GM12801 (cell line): ENCODE data around the gene PTGFRN.

ENCODE experiments used
- TF ChIP-seq, protein P1 (sequence below): IDR thresholded peaks from one replicate; pipeline ENCODE4 v1.5.1; 2011; ENCODE audit warnings: control low read depth; ENCODE audit not compliant: insufficient read length; ENCODE audit errors: extremely low read depth

The PTGFRN gene

DNA sequence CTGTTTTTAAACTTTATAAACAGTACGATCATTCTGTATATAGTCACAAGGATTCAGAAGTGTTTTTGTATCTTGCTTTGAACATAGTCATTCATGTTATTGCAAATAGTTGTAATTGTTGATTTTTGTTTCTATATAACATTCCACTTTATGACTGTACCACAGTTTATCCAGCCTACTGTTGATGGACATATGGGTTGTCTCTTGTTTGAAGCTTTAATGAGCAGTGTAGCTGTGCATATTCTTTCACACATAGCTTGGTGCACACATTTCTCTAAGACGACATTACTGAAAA is 98.0 kb downstream of the PTGFRN start:
- TF ChIP-seq, protein P1, sequence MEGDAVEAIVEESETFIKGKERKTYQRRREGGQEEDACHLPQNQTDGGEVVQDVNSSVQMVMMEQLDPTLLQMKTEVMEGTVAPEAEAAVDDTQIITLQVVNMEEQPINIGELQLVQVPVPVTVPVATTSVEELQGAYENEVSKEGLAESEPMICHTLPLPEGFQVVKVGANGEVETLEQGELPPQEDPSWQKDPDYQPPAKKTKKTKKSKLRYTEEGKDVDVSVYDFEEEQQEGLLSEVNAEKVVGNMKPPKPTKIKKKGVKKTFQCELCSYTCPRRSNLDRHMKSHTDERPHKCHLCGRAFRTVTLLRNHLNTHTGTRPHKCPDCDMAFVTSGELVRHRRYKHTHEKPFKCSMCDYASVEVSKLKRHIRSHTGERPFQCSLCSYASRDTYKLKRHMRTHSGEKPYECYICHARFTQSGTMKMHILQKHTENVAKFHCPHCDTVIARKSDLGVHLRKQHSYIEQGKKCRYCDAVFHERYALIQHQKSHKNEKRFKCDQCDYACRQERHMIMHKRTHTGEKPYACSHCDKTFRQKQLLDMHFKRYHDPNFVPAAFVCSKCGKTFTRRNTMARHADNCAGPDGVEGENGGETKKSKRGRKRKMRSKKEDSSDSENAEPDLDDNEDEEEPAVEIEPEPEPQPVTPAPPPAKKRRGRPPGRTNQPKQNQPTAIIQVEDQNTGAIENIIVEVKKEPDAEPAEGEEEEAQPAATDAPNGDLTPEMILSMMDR = no peak

DNA sequence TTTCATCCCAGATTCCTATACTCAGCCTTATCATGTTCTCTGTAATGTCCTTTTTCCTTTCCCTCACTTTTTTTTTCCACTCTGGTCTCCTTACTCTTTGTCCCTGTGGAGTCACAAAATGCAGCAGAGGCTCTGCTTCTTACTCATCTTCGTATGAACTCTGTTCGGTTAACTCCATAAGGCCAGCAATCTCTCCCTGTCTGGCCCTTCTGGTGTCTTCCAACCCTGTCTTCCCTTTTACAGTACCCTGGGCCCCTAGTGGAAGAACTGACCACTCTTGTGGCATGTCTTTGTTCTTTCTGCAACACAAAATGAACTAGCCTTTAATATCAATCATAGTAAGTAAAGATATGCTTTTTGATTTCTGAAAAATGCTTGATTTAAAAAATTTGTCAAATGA is 98.9 kb downstream of the PTGFRN start:
- TF ChIP-seq, protein P1 = no peak

DNA sequence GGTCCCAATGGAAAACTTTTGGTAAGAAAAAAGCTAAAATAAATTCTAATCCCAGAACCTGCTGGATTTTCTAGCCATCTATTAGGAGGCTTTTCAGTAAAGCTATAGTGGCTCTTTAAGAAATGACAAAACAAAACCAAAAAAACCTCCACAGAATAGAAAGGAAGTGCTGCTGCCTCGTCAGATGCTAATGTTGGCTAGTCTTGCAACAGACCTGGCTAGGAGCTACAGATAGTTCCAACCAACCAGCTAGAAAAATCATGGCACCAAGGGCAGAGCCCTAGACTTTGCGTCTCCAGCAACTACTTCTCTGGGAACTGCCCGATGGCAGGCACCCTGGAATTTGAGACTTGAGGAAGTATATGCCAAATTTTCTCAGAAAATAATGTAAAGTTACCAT is 99.4 kb downstream of the PTGFRN start:
- TF ChIP-seq, protein P1 = no peak

DNA sequence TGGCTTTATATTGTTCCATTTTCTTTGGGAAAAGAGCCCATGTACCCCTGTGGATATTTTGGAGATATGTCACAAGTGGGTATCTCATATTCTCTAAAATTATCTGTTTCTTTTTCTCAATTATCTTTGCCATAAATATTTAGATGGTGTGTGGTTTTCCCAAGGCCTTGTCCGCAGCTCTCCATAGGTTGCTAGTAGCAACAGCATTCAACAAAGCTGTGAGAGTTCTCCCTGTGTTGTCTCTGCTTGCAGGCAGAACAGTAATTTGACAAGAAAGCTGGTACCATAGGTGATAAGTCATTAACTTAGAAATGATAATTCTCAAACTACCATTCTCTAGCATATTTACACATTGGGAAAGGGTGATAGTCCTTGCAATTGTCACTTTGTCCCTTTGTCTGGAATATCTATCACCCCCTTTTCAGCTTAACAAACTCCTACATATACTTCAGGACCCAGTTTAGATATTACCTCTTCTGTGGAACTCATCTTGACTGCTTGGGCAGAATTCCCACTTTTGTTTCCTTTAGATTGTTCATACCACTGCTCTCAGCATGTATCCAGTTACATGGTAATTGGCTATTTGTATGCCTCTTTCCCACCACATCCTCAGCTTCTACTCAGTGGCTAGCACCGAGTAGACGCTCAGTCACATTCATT is 100.7 kb downstream of the PTGFRN start:
- TF ChIP-seq, protein P1 = no peak

DNA sequence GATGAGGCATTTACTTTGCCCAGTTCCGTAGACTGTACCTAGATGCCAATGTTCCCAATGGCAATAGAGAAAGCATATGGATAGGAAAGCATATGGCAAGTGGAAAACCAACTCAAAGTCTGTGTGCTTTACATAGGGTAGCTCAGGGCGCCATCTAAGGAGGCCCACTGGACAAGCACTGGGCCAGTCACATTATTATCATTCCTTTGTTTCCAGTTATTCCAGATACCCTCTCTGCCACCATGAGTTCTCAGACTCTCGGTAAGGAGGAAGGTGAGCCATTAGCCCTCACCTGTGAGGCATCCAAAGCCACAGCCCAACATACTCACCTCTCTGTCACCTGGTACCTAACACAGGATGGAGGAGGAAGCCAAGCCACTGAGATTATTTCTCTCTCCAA is 101.6 kb downstream of the PTGFRN start:
- TF ChIP-seq, protein P1 = no peak

DNA sequence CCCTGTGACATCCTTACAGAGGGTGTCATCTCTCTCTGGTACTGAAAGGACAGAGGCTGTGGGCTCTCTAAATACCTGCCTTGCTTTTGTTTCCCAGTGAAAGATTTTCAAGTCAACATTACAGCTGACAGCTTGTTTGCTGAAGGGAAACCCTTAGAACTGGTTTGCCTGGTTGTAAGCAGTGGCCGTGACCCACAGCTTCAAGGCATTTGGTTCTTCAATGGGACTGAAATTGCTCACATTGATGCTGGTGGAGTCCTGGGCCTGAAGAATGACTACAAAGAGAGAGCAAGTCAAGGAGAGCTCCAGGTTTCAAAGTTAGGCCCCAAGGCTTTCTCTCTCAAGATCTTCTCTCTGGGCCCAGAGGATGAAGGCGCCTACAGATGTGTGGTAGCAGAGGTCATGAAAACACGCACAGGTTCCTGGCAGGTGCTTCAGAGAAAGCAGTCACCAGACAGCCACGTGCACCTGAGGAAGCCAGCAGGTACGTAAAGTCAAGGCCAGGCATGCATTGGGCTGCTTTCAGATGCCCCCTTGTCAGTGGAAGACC is 103.7 kb downstream of the PTGFRN start:
- TF ChIP-seq, protein P1 = no peak

DNA sequence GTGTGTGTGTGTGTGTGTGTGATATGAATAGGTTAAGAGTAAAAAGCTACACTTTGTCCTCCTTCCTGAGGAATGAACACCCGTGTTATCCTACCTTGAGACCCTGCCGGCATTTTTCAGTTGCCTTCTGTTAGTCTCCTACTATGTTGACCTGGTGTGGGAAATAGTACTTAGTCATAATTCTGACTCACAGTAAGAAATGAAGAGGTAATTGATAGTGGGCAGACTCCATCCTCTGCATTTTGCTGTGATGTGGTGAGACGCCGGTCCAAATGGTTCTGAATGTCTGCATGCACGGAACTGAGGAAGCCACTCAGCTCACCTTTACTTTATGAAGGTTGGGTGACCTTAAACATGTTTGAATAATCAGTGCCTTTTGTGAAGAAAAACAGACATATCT is 104.5 kb downstream of the PTGFRN start:
- TF ChIP-seq, protein P1 = no peak
